HepG2 (cell line): ENCODE results near the gene GPR183.

Experiments used
- CENPT ChIP-seq: sonication (generic); formaldehyde crosslinking; IDR thresholded peaks from 2 replicates; pipeline ENCODE4 v1.8.0; 2022; ENCODE audit warnings: low read depth, mild to moderate bottlenecking, moderate library complexity, missing genetic modification reagents
- E2F1 ChIP-seq: sonication (generic); formaldehyde crosslinking; IDR thresholded peaks from 2 replicates; pipeline ENCODE4 v1.5.0; 2020; ENCODE audit warnings: missing genetic modification reagents
- GABPB1 ChIP-seq: IDR thresholded peaks from 2 replicates; pipeline ENCODE4 v1.6.1; 2016; ENCODE audit warnings: mild to moderate bottlenecking, missing genetic modification reagents, moderate library complexity, missing compliant biosample characterization
- HDAC6 ChIP-seq: fragments of 200-600 bp; sonication (generic); IDR thresholded peaks from 2 replicates; pipeline ENCODE4 v1.7.0; 2017; ENCODE audit warnings: mild to moderate bottlenecking, antibody characterized with exemption, low read length, low read depth
- NFKB2 ChIP-seq: sonication (generic); formaldehyde crosslinking; IDR thresholded peaks from 2 replicates; pipeline ENCODE4 v1.4.0; 2020; ENCODE audit warnings: missing genetic modification reagents, borderline replicate concordance
- RBM39 ChIP-seq: fragments of 200-400 bp; formaldehyde crosslinking; IDR thresholded peaks from one replicate; pipeline ENCODE4 v1.6.1; 2018; ENCODE audit warnings: antibody characterized with exemption, mild to moderate bottlenecking, low read depth, low read length; ENCODE audit not compliant: poor library complexity, severe bottlenecking
- SP2 ChIP-seq: sonication (generic); formaldehyde crosslinking; IDR thresholded peaks from 2 replicates; pipeline ENCODE4 v1.5.1; 2020; ENCODE audit warnings: mild to moderate bottlenecking, missing genetic modification reagents
- TERF1 ChIP-seq: sonication (generic); formaldehyde crosslinking; IDR thresholded peaks from 2 replicates; pipeline ENCODE4 v1.8.0; 2022; ENCODE audit warnings: mild to moderate bottlenecking, missing genetic modification reagents, moderate library complexity
- ZFY ChIP-seq: sonication (generic); formaldehyde crosslinking; IDR thresholded peaks from 2 replicates; pipeline ENCODE4 v1.4.0; 2020; ENCODE audit warnings: missing genetic modification reagents
- ZNF557 ChIP-seq: sonication (generic); formaldehyde crosslinking; IDR thresholded peaks from 2 replicates; pipeline ENCODE4 v1.4.0; 2020; ENCODE audit warnings: missing genetic modification reagents
- ZNF569 ChIP-seq: sonication (generic); formaldehyde crosslinking; IDR thresholded peaks from 2 replicates; pipeline ENCODE4 v1.5.0; 2020; ENCODE audit warnings: mild to moderate bottlenecking, missing genetic modification reagents, moderate library complexity, borderline replicate concordance
- ZNF891 ChIP-seq: sonication (generic); formaldehyde crosslinking; IDR thresholded peaks from 2 replicates; pipeline ENCODE4 v1.5.0; 2020; ENCODE audit warnings: mild to moderate bottlenecking, missing genetic modification reagents

- TF ChIP-seq TERF1 (CRISPR knock-in tag) (no peak), HDAC6 (no peak), ZNF569 (CRISPR knock-in tag) (no peak), ZFY (CRISPR knock-in tag) (no peak), CENPT (CRISPR knock-in tag) (no peak), GABPB1 (no peak), ZNF557 (CRISPR knock-in tag) (no peak), E2F1 (CRISPR knock-in tag) (no peak), RBM39 (no peak), ZNF891 (CRISPR knock-in tag) (no peak), NFKB2 (no peak), SP2 (no peak)
Measured at GRCh38 chr13:99302637-99303505, 4.3 kb downstream of the GPR183 start.
